Measurements from ENCODE around the gene RFX7. TPM values are rescaled to one million over a fixed set of nuclear protein-coding genes. Genes with fewer than 3 reads are reported as not detected.
"Not testable (repeated sequence)": the region's sequence is repeated elsewhere in the genome, so short reads cannot be mapped to it uniquely, and the experiment has no call there.

The RFX7 gene
- total and polyA plus RNA-seq, 4 experiments from 2014 or later: 0.30 to 37.5 (median 19.7) TPM

- H3K27me3 Mint-ChIP-seq; H3K9me3 ChIP-seq (ENCODE audit: control insufficient read depth in 1 of 2, low read length in 2 of 2); DNase-seq; CTCF ChIA-PET (ENCODE audit: partially characterized antibody); H3K27ac Mint-ChIP-seq; H3K27ac ChIP-seq (ENCODE audit: low read depth, low read length); H3K4me3 ChIP-seq (ENCODE audit: low read length in 2 of 2); intact Hi-C loops (cut with micrococcal nuclease); H3K36me3 ChIP-seq (ENCODE audit: insufficient read depth, low read length); H3K4me1 Mint-ChIP-seq; H3K4me1 ChIP-seq (ENCODE audit: insufficient read depth, low read length); POLR2A ChIA-PET (ENCODE audit: partially characterized antibody); H3K27me3 ChIP-seq (ENCODE audit: insufficient read depth, low read length); H3K4me3 Mint-ChIP-seq: not testable (repeated sequence)
- peaks cover 2 to 37% (median 13%) of the 10 kb centered on the region in 8 donors for H3K9me3 Mint-ChIP-seq
- peaks cover 4 to 13% of the 10 kb centered on the region in 2 donors for H3K36me3 Mint-ChIP-seq
Observed at GRCh38 chr15:56266465-56266864, 22.8 kb upstream of the RFX7 start.

- Mint-ChIP-seq H3K4me3 (no peak overlapping the region), H3K4me1 (peaks cover 0 to 5% (median 2%) of the 10 kb centered on the region in 4 donors), H3K36me3 (no peaks in the 10 kb centered on the region), H3K27ac (no peak overlapping the region), H3K9me3 (peaks cover 0 to 11% (median 4%) of the 10 kb centered on the region in 8 donors), H3K27me3 (peaks cover 3 to 6% of the 10 kb centered on the region in 2 donors)
- Histone ChIP-seq H3K4me3 (ENCODE audit: low read length in 2 of 2) (no peak overlapping the region), H3K9me3 (ENCODE audit: control insufficient read depth in 1 of 2, low read length in 2 of 2) (no peaks in the 10 kb centered on the region), H3K36me3 (ENCODE audit: insufficient read depth, low read length) (no peaks in the 10 kb centered on the region), H3K27ac (ENCODE audit: low read depth, low read length) (no peak overlapping the region), H3K27me3 (ENCODE audit: insufficient read depth, low read length) (no peaks in the 10 kb centered on the region), H3K4me1 (ENCODE audit: insufficient read depth, low read length) (no peaks in the 10 kb centered on the region)
- intact Hi-C loops (cut with micrococcal nuclease): no loop called here
- DNase-seq: no peak
- ChIA-PET POLR2A (ENCODE audit: partially characterized antibody) (no interaction called here), CTCF (ENCODE audit: partially characterized antibody) (no interaction called here)
Observed at GRCh38 chr15:56261854-56262509, 18.3 kb upstream of the RFX7 start.

GRCh38 chr15:56257306-56257705, 13.6 kb upstream of the RFX7 start:
- H3K36me3 Mint-ChIP-seq; POLR2A ChIA-PET (ENCODE audit: partially characterized antibody); H3K4me1 ChIP-seq (ENCODE audit: insufficient read depth, low read length); H3K9me3 Mint-ChIP-seq; intact Hi-C loops (cut with micrococcal nuclease); DNase-seq; H3K4me1 Mint-ChIP-seq; H3K36me3 ChIP-seq (ENCODE audit: insufficient read depth, low read length); H3K27ac ChIP-seq (ENCODE audit: low read depth, low read length); H3K4me3 ChIP-seq (ENCODE audit: low read length in 2 of 2); H3K9me3 ChIP-seq (ENCODE audit: control insufficient read depth in 1 of 2, low read length in 2 of 2); H3K27ac Mint-ChIP-seq: not testable (repeated sequence)
- peaks cover 8 to 16% of the 10 kb centered on the region in 2 donors for H3K27me3 Mint-ChIP-seq
- H3K4me3 Mint-ChIP-seq: peak overlapping the region in 1 of 8 donors; percentile 18
- peaks cover 12% of the 10 kb centered on the region for H3K27me3 ChIP-seq (ENCODE audit: insufficient read depth, low read length)
- CTCF ChIA-PET (ENCODE audit: partially characterized antibody): interaction anchor here (1.6 kb wide), 1 partner anchor 10 kb away, joined by 3 read pairs; no protein-coding TSS in a partner anchor

- intact Hi-C loops (cut with micrococcal nuclease): no loop called here
- peaks cover 9 to 18% of the 10 kb centered on the region in 2 donors for H3K27me3 Mint-ChIP-seq
- CTCF ChIA-PET (ENCODE audit: partially characterized antibody): interaction anchor here (1.0 kb wide), 1 partner anchor 10 kb away, joined by 3 read pairs; no protein-coding TSS in a partner anchor
Observed at GRCh38 chr15:56254265-56254664, 10.6 kb upstream of the RFX7 start.

GRCh38 chr15:56252386-56252785, 8.7 kb upstream of the RFX7 start:
- peaks cover 12% of the 10 kb centered on the region for H3K27me3 ChIP-seq (ENCODE audit: insufficient read depth, low read length)
- peaks cover 7 to 15% of the 10 kb centered on the region in 2 donors for H3K27me3 Mint-ChIP-seq
- ChIA-PET POLR2A (ENCODE audit: partially characterized antibody) (no interaction called here), CTCF (ENCODE audit: partially characterized antibody) (no interaction called here)
- H3K9me3 ChIP-seq (ENCODE audit: control insufficient read depth in 1 of 2, low read length in 2 of 2): no peaks in the 10 kb centered on the region
- DNase-seq: no peak
- no peak overlapping the region for H3K27ac Mint-ChIP-seq
- no peaks in the 10 kb centered on the region for H3K9me3 Mint-ChIP-seq
- no peaks in the 10 kb centered on the region for H3K36me3 ChIP-seq (ENCODE audit: insufficient read depth, low read length)
- intact Hi-C loops (cut with micrococcal nuclease): no loop called here
- peaks cover 0 to 2% (median 1%) of the 10 kb centered on the region in 4 donors for H3K4me1 Mint-ChIP-seq
- no peak overlapping the region for H3K4me3 ChIP-seq (ENCODE audit: low read length in 2 of 2)
- no peak overlapping the region for H3K27ac ChIP-seq (ENCODE audit: low read depth, low read length)
- no peak overlapping the region for H3K4me3 Mint-ChIP-seq
- no peaks in the 10 kb centered on the region for H3K36me3 Mint-ChIP-seq
- H3K4me1 ChIP-seq (ENCODE audit: insufficient read depth, low read length): no peaks in the 10 kb centered on the region

More at GRCh38 chr15:56254265-56254664, 10.6 kb upstream of the RFX7 start:
- H3K9me3 ChIP-seq (ENCODE audit: control insufficient read depth in 1 of 2, low read length in 2 of 2): no peaks in the 10 kb centered on the region
- no peaks in the 10 kb centered on the region for H3K36me3 ChIP-seq (ENCODE audit: insufficient read depth, low read length)
- POLR2A ChIA-PET (ENCODE audit: partially characterized antibody): no interaction called here
- Mint-ChIP-seq H3K4me3 (no peak overlapping the region), H3K4me1 (peaks cover 0 to 5% (median 2%) of the 10 kb centered on the region in 4 donors), H3K9me3 (peaks cover 0 to 6% (median 3%) of the 10 kb centered on the region in 8 donors), H3K27ac (no peak overlapping the region), H3K36me3 (no peaks in the 10 kb centered on the region)
- no peak for DNase-seq
- H3K27me3 ChIP-seq (ENCODE audit: insufficient read depth, low read length): peaks cover 12% of the 10 kb centered on the region
- H3K27ac ChIP-seq (ENCODE audit: low read depth, low read length): no peak overlapping the region
- no peaks in the 10 kb centered on the region for H3K4me1 ChIP-seq (ENCODE audit: insufficient read depth, low read length)
- H3K4me3 ChIP-seq (ENCODE audit: low read length in 2 of 2): no peak overlapping the region

- POLR2A ChIA-PET (ENCODE audit: partially characterized antibody): no interaction called here
- intact Hi-C loops (cut with micrococcal nuclease): no loop called here
- Mint-ChIP-seq H3K4me1 (no peaks in the 10 kb centered on the region), H3K36me3 (no peaks in the 10 kb centered on the region), H3K27me3 (peaks cover 7 to 12% of the 10 kb centered on the region in 2 donors), H3K9me3 (no peaks in the 10 kb centered on the region), H3K4me3 (no peak overlapping the region), H3K27ac (no peak overlapping the region)
- CTCF ChIA-PET (ENCODE audit: partially characterized antibody): no interaction called here
- Histone ChIP-seq H3K4me3 (ENCODE audit: low read length in 2 of 2) (no peak overlapping the region), H3K36me3 (ENCODE audit: insufficient read depth, low read length) (no peaks in the 10 kb centered on the region), H3K9me3 (ENCODE audit: control insufficient read depth in 1 of 2, low read length in 2 of 2) (no peaks in the 10 kb centered on the region), H3K27me3 (ENCODE audit: insufficient read depth, low read length) (peaks cover 12% of the 10 kb centered on the region), H3K27ac (ENCODE audit: low read depth, low read length) (no peak overlapping the region), H3K4me1 (ENCODE audit: insufficient read depth, low read length) (peaks cover under 1% of the 10 kb centered on the region)
- no peak for DNase-seq
Observed at GRCh38 chr15:56251315-56252095, 7.8 kb upstream of the RFX7 start.

- peaks cover 7 to 12% of the 10 kb centered on the region in 2 donors for H3K27me3 Mint-ChIP-seq
- POLR2A ChIA-PET (ENCODE audit: partially characterized antibody): no interaction called here
- Histone ChIP-seq H3K27ac (ENCODE audit: low read depth, low read length) (no peak overlapping the region), H3K27me3 (ENCODE audit: insufficient read depth, low read length) (peaks cover 12% of the 10 kb centered on the region), H3K9me3 (ENCODE audit: control insufficient read depth in 1 of 2, low read length in 2 of 2) (no peaks in the 10 kb centered on the region), H3K4me3 (ENCODE audit: low read length in 2 of 2) (no peak overlapping the region), H3K4me1 (ENCODE audit: insufficient read depth, low read length) (peaks cover 9% of the 10 kb centered on the region), H3K36me3 (ENCODE audit: insufficient read depth, low read length) (no peaks in the 10 kb centered on the region)
- intact Hi-C loops (cut with micrococcal nuclease): no loop called here
- no peak overlapping the region for H3K27ac Mint-ChIP-seq
- CTCF ChIA-PET (ENCODE audit: partially characterized antibody): no interaction called here
- no peak overlapping the region for H3K4me3 Mint-ChIP-seq
- H3K36me3 Mint-ChIP-seq: no peaks in the 10 kb centered on the region
- H3K4me1 Mint-ChIP-seq: peaks cover 5 to 7% (median 6%) of the 10 kb centered on the region in 4 donors
- no peaks in the 10 kb centered on the region for H3K9me3 Mint-ChIP-seq
- no peak for DNase-seq
Observed at GRCh38 chr15:56250626-56251025, 6.9 kb upstream of the RFX7 start.

Measured in CD4-positive, alpha-beta memory T cell (primary cell).